LNCaP clone FGC (cell line): Measurements from ENCODE around the gene ANKRD65.

ENCODE experiments used
- DNase-seq: peaks from one replicate; pipeline ENCODE4 v3.0.0-alpha.2; 2011; ENCODE audit warnings: low read depth
- H3K4me3 ChIP-seq: 2 replicates; pipeline ENCODE4 v1.5.1; 2011; ENCODE audit warnings: mild to moderate bottlenecking, low read depth, low read length, control low read depth
- TF ChIP-seq, protein P1 (sequence below): IDR thresholded peaks from 2 replicates; pipeline ENCODE4 v1.5.1; 2012; ENCODE audit warnings: mild to moderate bottlenecking; ENCODE audit not compliant: control insufficient read depth, insufficient read depth; ENCODE audit errors: extremely low read depth

Gene ANKRD65

DNA sequence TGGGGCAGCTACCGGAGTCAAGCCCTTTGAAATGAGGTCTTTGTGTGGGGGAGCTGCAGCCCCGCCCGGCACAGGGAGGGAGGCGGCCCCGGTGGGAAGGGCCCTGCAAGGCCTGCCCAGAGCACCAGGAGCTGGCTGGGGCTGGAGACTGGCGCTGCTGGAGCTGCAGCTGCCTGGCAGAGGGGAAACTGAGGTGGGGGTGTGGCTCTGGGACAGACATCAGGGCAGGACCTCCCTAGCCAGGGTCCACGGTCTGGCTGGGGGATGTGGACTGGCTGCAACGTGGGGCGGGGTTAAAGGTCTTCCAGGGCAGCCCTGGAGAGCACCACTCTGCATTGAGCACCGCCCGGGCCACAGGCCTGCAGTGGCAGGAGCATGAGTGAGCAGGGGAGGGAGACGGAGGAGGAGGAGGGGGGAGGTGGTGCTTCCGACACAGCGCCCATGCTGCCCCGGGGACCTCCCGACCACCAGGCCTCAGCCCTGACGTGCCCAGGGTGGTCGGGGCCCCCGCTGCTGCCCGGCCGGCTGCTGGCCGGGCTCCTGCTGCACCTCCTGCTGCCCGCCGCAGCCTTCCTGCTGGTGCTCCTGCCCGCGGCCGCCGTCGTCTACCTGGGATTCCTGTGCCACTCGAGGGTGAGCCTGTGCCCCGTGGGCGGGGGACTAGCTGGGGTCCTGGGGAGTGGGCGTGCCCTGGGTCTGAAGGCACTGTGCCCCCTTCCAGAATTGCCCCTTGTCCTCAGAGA, 4.8 kb upstream of the ANKRD65 start:
- no peak for DNase-seq
- TF ChIP-seq, protein P1, sequence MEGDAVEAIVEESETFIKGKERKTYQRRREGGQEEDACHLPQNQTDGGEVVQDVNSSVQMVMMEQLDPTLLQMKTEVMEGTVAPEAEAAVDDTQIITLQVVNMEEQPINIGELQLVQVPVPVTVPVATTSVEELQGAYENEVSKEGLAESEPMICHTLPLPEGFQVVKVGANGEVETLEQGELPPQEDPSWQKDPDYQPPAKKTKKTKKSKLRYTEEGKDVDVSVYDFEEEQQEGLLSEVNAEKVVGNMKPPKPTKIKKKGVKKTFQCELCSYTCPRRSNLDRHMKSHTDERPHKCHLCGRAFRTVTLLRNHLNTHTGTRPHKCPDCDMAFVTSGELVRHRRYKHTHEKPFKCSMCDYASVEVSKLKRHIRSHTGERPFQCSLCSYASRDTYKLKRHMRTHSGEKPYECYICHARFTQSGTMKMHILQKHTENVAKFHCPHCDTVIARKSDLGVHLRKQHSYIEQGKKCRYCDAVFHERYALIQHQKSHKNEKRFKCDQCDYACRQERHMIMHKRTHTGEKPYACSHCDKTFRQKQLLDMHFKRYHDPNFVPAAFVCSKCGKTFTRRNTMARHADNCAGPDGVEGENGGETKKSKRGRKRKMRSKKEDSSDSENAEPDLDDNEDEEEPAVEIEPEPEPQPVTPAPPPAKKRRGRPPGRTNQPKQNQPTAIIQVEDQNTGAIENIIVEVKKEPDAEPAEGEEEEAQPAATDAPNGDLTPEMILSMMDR, result no peak
- H3K4me3 ChIP-seq, result no peak overlapping the region

DNA sequence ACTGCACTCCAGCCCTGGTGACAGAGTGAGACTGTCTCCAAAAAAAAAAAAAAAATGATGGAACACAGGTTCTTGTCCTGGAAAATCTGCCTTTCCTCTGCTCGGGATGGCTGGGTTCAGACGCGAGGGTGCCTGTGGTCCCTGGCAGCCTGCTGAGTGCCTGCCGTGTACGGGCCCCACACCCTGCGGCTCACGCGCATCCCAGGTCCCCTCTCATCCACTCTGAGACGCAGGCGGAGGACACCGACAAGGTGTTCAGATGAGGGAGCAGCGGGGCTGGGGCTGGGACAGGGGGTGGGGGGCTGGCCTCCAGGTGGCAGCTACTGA, 4.3 kb upstream of the ANKRD65 start:
- DNase-seq, result no peak
- TF ChIP-seq, protein P1, result no peak

DNA sequence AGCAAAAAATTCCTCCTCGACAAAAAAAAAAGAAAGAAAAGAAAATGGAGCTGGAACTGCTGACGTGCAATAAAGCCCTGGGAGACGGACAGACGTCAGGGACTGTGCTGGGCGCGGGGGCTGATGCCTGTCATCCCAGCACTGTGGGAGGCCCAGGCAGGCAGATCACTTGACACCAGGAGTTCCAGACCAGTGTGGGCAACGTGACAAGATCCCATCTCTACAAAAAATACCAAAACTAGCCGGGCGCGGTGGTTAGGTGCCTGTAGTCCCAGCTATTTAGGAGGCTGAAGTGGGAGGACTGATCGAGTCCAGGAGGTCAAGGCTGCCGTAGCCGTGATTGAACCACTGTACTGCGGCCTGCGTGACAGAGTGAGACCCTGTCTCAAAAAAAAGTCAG, 3.6 kb upstream of the ANKRD65 start:
- DNase-seq, result no peak
- TF ChIP-seq, protein P1, result no peak
- no peak overlapping the region for H3K4me3 ChIP-seq

More for the DNA sequence above, 4.3 kb upstream of the ANKRD65 start:
- no peak overlapping the region for H3K4me3 ChIP-seq

DNA sequence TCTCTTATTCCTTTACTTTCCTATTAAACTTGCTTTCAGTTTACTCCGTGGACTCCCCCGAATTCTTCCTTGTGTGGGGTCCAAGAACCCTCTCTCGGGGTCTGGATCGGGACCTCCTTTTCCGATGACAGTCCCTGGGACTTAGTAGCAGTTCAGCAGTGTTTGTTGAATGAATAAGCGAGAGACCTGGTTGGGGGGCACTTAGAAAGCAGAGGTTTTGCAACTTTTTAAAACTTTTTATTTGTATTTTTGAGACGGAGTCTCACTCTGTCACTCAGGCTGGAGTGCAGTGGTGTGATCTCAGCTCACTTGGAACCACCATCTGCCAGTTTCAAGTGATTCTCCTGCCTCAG, 2.1 kb upstream of the ANKRD65 start:
- no peak overlapping the region for H3K4me3 ChIP-seq
- TF ChIP-seq, protein P1, result no peak
- DNase-seq, result no peak

DNA sequence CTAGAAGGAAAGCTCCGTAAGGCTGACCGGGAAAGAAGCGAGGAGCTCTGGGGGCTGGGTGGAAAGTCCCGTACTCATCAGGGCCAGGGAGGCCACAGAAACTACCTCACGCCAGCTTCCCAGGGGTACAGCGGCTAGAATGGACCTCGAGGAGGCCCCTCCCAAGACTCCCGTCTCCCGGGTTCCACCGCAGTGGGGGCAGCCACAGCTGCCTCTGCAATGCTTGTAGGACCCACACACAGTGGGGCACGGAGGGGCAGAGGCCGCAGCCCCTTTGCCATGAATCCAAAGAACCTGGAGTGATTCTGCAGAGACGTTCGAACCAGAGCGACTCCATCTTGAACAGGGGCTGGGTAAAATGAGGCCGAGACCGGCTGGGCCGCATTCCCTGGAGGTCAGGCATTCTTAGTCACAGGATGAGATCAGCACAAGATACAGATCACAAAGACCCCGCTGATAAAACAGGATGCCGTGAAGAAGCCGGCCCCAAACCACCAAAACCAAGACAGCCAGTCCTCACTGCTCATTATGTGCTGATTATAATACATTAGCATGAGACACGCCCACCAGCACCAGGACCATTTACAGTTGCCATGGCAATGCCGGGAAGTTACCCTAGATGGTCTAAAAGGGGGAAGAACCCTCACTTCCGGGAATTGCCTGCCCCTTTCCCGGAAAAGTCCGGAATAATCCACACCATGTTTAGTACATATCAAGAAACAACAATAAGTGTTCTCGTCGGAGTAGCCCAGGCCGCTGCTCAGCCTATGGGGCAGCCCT, 1.6 kb upstream of the ANKRD65 start:
- no peak overlapping the region for H3K4me3 ChIP-seq
- TF ChIP-seq, protein P1, result no peak
- DNase-seq, result no peak

DNA sequence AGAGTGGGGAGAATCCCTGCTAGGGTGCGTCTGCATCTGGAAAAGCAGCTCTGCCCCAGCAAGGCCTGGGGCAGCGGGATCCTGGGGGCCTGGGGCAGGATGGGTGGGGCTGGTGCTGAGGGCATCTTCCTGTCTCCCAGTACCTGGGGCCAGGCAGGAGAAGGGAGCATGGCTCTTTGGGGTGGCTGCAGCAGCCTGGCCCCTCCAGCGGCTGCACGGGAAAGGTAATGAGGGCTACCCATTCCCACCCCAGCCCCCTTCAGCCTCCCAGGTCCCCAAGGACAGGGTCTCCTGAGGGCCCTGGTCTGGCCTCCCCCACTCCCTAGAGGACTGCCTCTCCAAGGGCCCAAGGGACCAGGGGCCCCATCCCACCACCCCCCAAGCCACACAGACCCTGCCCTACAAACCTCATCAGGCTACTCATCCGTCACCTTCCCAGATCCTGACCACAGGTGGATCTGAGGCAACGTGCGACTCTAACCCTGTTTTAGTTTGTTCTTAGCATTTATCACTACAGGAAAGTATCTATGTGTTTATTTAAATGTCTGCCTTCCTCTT, 910 bp upstream of the ANKRD65 start:
- no peak overlapping the region for H3K4me3 ChIP-seq
- TF ChIP-seq, protein P1, result no peak
- DNase-seq, result no peak
